Right lobe of liver (tissue), 6 donors: ENCODE data around the gene EEF2K. TPM values are rescaled to one million over a fixed set of nuclear protein-coding genes. Genes with fewer than 3 reads are reported as not detected.

ENCODE experiments used
- ATAC-seq, 4 donors: fragments of 200-7000 bp; cut with Tn5 transposase; one replicate each; pipeline ENCODE4 v1.9.1; 2020; ENCODE audit warnings: mild to moderate bottlenecking in 4 of 4, moderate library complexity in 4 of 4
- DNase-seq, 3 donors: peaks; one replicate each; pipeline ENCODE4 v3.0.0-alpha.2; 2020
- H3K27ac ChIP-seq, 3 donors: fragments of 200-600 bp; one replicate each; pipeline ENCODE4 v1.8.0; 2022
- H3K27me3 ChIP-seq, 2 donors: fragments of 200-600 bp; one replicate each; pipeline ENCODE4 v1.8.0; 2022
- H3K36me3 ChIP-seq, 4 donors: fragments of 200-600 bp; sonication (generic) in 1 of 4; one replicate each; pipeline versions ENCODE4 v1.5.1 to v1.8.0; 2017 to 2022; ENCODE audit warnings: control low read depth in 1 of 4
- H3K4me1 ChIP-seq, 4 donors: fragments of 200-600 bp; sonication (generic) in 1 of 4; one replicate each; pipeline versions ENCODE4 v1.5.1 to v1.8.0; 2017 to 2022; ENCODE audit warnings: control low read depth in 1 of 4
- H3K4me3 ChIP-seq, 3 donors: fragments of 200-600 bp; one replicate each; pipeline ENCODE4 v1.8.0; 2022
- H3K9me3 ChIP-seq, 4 donors: fragments of 200-600 bp; sonication (generic) in 1 of 4; one replicate each; pipeline versions ENCODE4 v1.5.1 to v1.8.0; 2017 to 2022; ENCODE audit warnings: control low read depth in 1 of 4
- POLR2A ChIP-seq: fragments of 450-650 bp; IDR thresholded peaks from one replicate; pipeline ENCODE4 v1.6.1; 2017; ENCODE audit warnings: antibody characterized with exemption, mild to moderate bottlenecking
- WGBS: methylation state at CpG from one replicate; pipeline ENCODE4 v1.1.6; 2018; ENCODE audit warnings: low coverage, low lambda C conversion rate; ENCODE audit not compliant: insufficient coverage; ENCODE audit errors: missing lambda C conversion rate; 5-methylcytosine and 5-hydroxymethylcytosine counted together
- intact Hi-C, 2 donors: fragments of 100-400 bp; cut with DNase I; formaldehyde crosslinking; loops; one replicate each; pipeline versions ENCODE4 v1.11.2 to v1.14.1; 2022
- total RNA-seq, 6 experiments: library from RNA; depleted of rRNA in 2 of 6; stranded (reverse); fragments of >200 nt in 2 of 6; fragmentation: NEBNext Ultra II Directional in 3 of 6; extraction: Animal tissue kit (Norgen Biotek cat#: 25700) in 3 of 6; gene quantifications; one replicate each; pipeline versions ENCODE4 v1.1.0 to v1.2.4, GENCODE V29; 2016 to 2023
- TF ChIP-seq, protein P1 (sequence below), 4 donors: fragments of 200-600 bp in 3 of 4; fragments of 450-650 bp in 1 of 4; IDR thresholded peaks; one replicate each; pipeline versions ENCODE4 v1.5.1 to v1.8.0; 2016 to 2022; ENCODE audit warnings: antibody characterized with exemption in 4 of 4, mild to moderate bottlenecking in 2 of 4
- donor health status: DM: no; HTN: yes; CAD: no.
- donor health status: DM: no; HTN: no; CAD: no.
- donor health status: DM: no; HTN: no; CAD: no.
- donor health status: DM: no; HTN: yes; CAD: no.
- donor health status: DM: no; HTN: yes; CAD: no.

Gene EEF2K
- total RNA-seq, 6 experiments from 2014 or later, result 10.0 to 17.5 (median 11.5) TPM

- Histone ChIP-seq H3K27me3 (no peaks in the 10 kb centered on the region), H3K9me3 (no peaks in the 10 kb centered on the region), H3K4me1 (no peaks in the 10 kb centered on the region), H3K4me3 (no peak overlapping the region), H3K36me3 (peaks cover 0 to 67% (median 11%) of the 10 kb centered on the region in 4 donors), H3K27ac (no peak overlapping the region)
- DNase-seq, result peak in 1 of 3 donors; percentile 28
- intact Hi-C loops, result loop anchor here in 1 of 2 donors (10.0 kb wide), 1 partner anchor 347 kb away; no protein-coding TSS in a partner anchor
- 91% methylated on average over 3 of the region's 6 CpGs for WGBS
- TF ChIP-seq POLR2A, result no peak
- TF ChIP-seq, protein P1, sequence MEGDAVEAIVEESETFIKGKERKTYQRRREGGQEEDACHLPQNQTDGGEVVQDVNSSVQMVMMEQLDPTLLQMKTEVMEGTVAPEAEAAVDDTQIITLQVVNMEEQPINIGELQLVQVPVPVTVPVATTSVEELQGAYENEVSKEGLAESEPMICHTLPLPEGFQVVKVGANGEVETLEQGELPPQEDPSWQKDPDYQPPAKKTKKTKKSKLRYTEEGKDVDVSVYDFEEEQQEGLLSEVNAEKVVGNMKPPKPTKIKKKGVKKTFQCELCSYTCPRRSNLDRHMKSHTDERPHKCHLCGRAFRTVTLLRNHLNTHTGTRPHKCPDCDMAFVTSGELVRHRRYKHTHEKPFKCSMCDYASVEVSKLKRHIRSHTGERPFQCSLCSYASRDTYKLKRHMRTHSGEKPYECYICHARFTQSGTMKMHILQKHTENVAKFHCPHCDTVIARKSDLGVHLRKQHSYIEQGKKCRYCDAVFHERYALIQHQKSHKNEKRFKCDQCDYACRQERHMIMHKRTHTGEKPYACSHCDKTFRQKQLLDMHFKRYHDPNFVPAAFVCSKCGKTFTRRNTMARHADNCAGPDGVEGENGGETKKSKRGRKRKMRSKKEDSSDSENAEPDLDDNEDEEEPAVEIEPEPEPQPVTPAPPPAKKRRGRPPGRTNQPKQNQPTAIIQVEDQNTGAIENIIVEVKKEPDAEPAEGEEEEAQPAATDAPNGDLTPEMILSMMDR (IDR thresholded peaks at IDR 0.05), result no peak
- no peak for ATAC-seq
These were observed 111.5 kb downstream of the EEF2K start for GRCh38 chr16:22317625-22318024.

GRCh38 chr16:22318690-22319358, 112.7 kb downstream of the EEF2K start:
- Histone ChIP-seq H3K27ac (no peak overlapping the region), H3K9me3 (no peaks in the 10 kb centered on the region), H3K4me1 (no peaks in the 10 kb centered on the region), H3K36me3 (peaks cover 0 to 61% (median 11%) of the 10 kb centered on the region in 4 donors), H3K4me3 (no peak overlapping the region), H3K27me3 (no peaks in the 10 kb centered on the region)
- TF ChIP-seq, protein P1 (IDR thresholded peaks at IDR 0.05), result peak; percentile 39 to 64 (median 60)
- no peak for TF ChIP-seq POLR2A
- peak in 2 of 3 donors; percentile 43 to 51 for DNase-seq
- WGBS, result 59% methylated on average over 13 of the region's 18 CpGs
- intact Hi-C loops, result loop anchor here in 1 of 2 donors (10.0 kb wide), 1 partner anchor 346 kb away; no protein-coding TSS in a partner anchor
- peak; percentile 32 to 53 (median 47) for ATAC-seq

- no peak for ATAC-seq
- no peak for TF ChIP-seq POLR2A
- TF ChIP-seq, protein P1 (IDR thresholded peaks at IDR 0.05), result no peak
- peak in 1 of 3 donors; percentile 2 for DNase-seq
- no peaks in the 10 kb centered on the region for H3K4me1 ChIP-seq
- peaks cover 0 to 60% (median 12%) of the 10 kb centered on the region in 4 donors for H3K36me3 ChIP-seq
- no peak overlapping the region for H3K4me3 ChIP-seq
- intact Hi-C loops, result no loop called here
- no peaks in the 10 kb centered on the region for H3K9me3 ChIP-seq
- H3K27me3 ChIP-seq, result no peaks in the 10 kb centered on the region
- H3K27ac ChIP-seq, result no peak overlapping the region
- WGBS, result 68% methylated on average over 12 of the region's 13 CpGs
These were observed 114.7 kb downstream of the EEF2K start for GRCh38 chr16:22320572-22321339.

- peak; percentile 67 to 86 (median 78) for ATAC-seq
- WGBS, result 19% methylated on average over 11 of the region's 16 CpGs
- peaks cover 0 to 57% (median 17%) of the 10 kb centered on the region in 4 donors for H3K36me3 ChIP-seq
- H3K4me1 ChIP-seq, result no peaks in the 10 kb centered on the region
- no peaks in the 10 kb centered on the region for H3K27me3 ChIP-seq
- no peak overlapping the region for H3K27ac ChIP-seq
- H3K4me3 ChIP-seq, result no peak overlapping the region
- DNase-seq, result peak in 2 of 3 donors; percentile 61 to 72
- no peaks in the 10 kb centered on the region for H3K9me3 ChIP-seq
- TF ChIP-seq POLR2A, result no peak
- TF ChIP-seq, protein P1 (IDR thresholded peaks at IDR 0.05), result peak; percentile 90 to 93 (median 90)
- intact Hi-C loops, result no loop called here
These were observed 115.4 kb downstream of the EEF2K start for GRCh38 chr16:22321340-22322001.
